IgD-negative memory B cell (primary cell): ENCODE results near the gene COL10A1. TPM values are rescaled to one million over a fixed set of nuclear protein-coding genes. Genes with fewer than 3 reads are reported as not detected.

Source experiments
- H3K27ac Mint-ChIP-seq, 3 donors: one replicate each; pipeline ENCODE4 v1.8.0; 2020 to 2022; ENCODE audit warnings: mild to moderate bottlenecking in 3 of 3, mixed read lengths in 3 of 3, moderate library complexity in 1 of 3
- H3K27me3 Mint-ChIP-seq: one replicate; pipeline ENCODE4 v1.8.0; 2021; ENCODE audit warnings: mixed read lengths
- H3K36me3 Mint-ChIP-seq: one replicate; pipeline ENCODE4 v1.8.0; 2020; ENCODE audit warnings: mild to moderate bottlenecking, mixed read lengths
- H3K4me1 Mint-ChIP-seq, 3 donors: one replicate each; pipeline ENCODE4 v1.8.0; 2020 to 2022; ENCODE audit warnings: mixed read lengths in 3 of 3, mild to moderate bottlenecking in 1 of 3
- H3K4me3 Mint-ChIP-seq, 4 donors: one replicate each; pipeline ENCODE4 v1.8.0; 2020 to 2022; ENCODE audit warnings: mild to moderate bottlenecking in 4 of 4, mixed read lengths in 4 of 4, moderate library complexity in 3 of 4
- H3K9me3 Mint-ChIP-seq, 3 donors: one replicate each; pipeline ENCODE4 v1.8.0; 2020 to 2021; ENCODE audit warnings: mixed read lengths in 3 of 3, mild to moderate bottlenecking in 1 of 3
- polyA plus RNA-seq: library from polyadenylated mRNA; unstranded; fragments of 300-500 nt; fragmentation: Illumina TruSeq; gene quantifications from one replicate; pipeline ENCODE4 v1.2.3, GENCODE V29; 2021

Gene COL10A1
- polyA plus RNA-seq, result 0.36 TPM

GRCh38 chr6:116126032-116126431 lies at the start of gene COL10A1:
Gene COL10A1 (minus strand): TSS chr6:116126132. CDS start chr6:116125492, 640 bp downstream.
- no peaks in the 10 kb centered on the region for H3K4me1 Mint-ChIP-seq
- peak within 1 kb of the TSS in 1 of 3 donors; percentile 7 for H3K27ac Mint-ChIP-seq
- no peaks in the 10 kb centered on the region for H3K9me3 Mint-ChIP-seq
- no peaks in the 10 kb centered on the region for H3K27me3 Mint-ChIP-seq
- no peak within 1 kb of the TSS for H3K4me3 Mint-ChIP-seq
- peaks cover 18% of the 10 kb centered on the region for H3K36me3 Mint-ChIP-seq

GRCh38 chr6:116175344-116175743 lies 49.4 kb upstream of the COL10A1 start:
- Mint-ChIP-seq H3K9me3 (peaks cover 1 to 19% (median 8%) of the 10 kb centered on the region in 3 donors), H3K4me3 (no peak overlapping the region), H3K36me3 (peaks cover 9% of the 10 kb centered on the region), H3K27me3 (no peaks in the 10 kb centered on the region), H3K4me1 (peaks cover 0 to 1% (median 0%) of the 10 kb centered on the region in 3 donors), H3K27ac (no peak overlapping the region)

- Mint-ChIP-seq H3K9me3 (peaks cover 1 to 19% (median 8%) of the 10 kb centered on the region in 3 donors), H3K27ac (no peak overlapping the region), H3K4me3 (no peak overlapping the region), H3K36me3 (peaks cover 10% of the 10 kb centered on the region), H3K4me1 (no peaks in the 10 kb centered on the region), H3K27me3 (no peaks in the 10 kb centered on the region)
Observed at GRCh38 chr6:116173928-116174327, 48.0 kb upstream of the COL10A1 start.

- H3K9me3 Mint-ChIP-seq, result peaks cover 1 to 20% (median 5%) of the 10 kb centered on the region in 3 donors
- H3K36me3 Mint-ChIP-seq, result peaks cover 17% of the 10 kb centered on the region
- no peak overlapping the region for H3K27ac Mint-ChIP-seq
- H3K4me3 Mint-ChIP-seq, result no peak overlapping the region
- peaks cover 7 to 13% (median 10%) of the 10 kb centered on the region in 3 donors for H3K4me1 Mint-ChIP-seq
- no peaks in the 10 kb centered on the region for H3K27me3 Mint-ChIP-seq
Observed at GRCh38 chr6:116170358-116171057, 44.6 kb upstream of the COL10A1 start.

- peaks cover 13 to 15% (median 15%) of the 10 kb centered on the region in 3 donors for H3K4me1 Mint-ChIP-seq
- H3K27me3 Mint-ChIP-seq, result no peaks in the 10 kb centered on the region
- no peak overlapping the region for H3K27ac Mint-ChIP-seq
- H3K36me3 Mint-ChIP-seq, result peaks cover 17% of the 10 kb centered on the region
- H3K4me3 Mint-ChIP-seq, result no peak overlapping the region
- H3K9me3 Mint-ChIP-seq, result peaks cover 0 to 14% (median 1%) of the 10 kb centered on the region in 3 donors
Observed at GRCh38 chr6:116169880-116170279, 43.9 kb upstream of the COL10A1 start.

GRCh38 chr6:116168148-116168547 lies 42.2 kb upstream of the COL10A1 start:
- Mint-ChIP-seq H3K4me3 (peak overlapping the region in 1 of 4 donors; percentile 68), H3K9me3 (peaks cover 2 to 10% (median 4%) of the 10 kb centered on the region in 3 donors), H3K4me1 (peaks cover 19 to 27% (median 20%) of the 10 kb centered on the region in 3 donors), H3K36me3 (peaks cover 11% of the 10 kb centered on the region), H3K27me3 (no peaks in the 10 kb centered on the region), H3K27ac (no peak overlapping the region)

GRCh38 chr6:116166369-116166768 lies 40.4 kb upstream of the COL10A1 start:
- Mint-ChIP-seq H3K27ac (no peak overlapping the region), H3K4me3 (no peak overlapping the region), H3K36me3 (peaks cover 12% of the 10 kb centered on the region), H3K4me1 (peaks cover 19 to 38% (median 29%) of the 10 kb centered on the region in 3 donors), H3K27me3 (no peaks in the 10 kb centered on the region), H3K9me3 (peaks cover 2 to 10% (median 4%) of the 10 kb centered on the region in 3 donors)

GRCh38 chr6:116165596-116165995 lies 39.7 kb upstream of the COL10A1 start:
- H3K27ac Mint-ChIP-seq, result peak overlapping the region in 1 of 3 donors; percentile 50
- H3K36me3 Mint-ChIP-seq, result peaks cover 12% of the 10 kb centered on the region

GRCh38 chr6:116159782-116160524 lies 34.0 kb upstream of the COL10A1 start:
- H3K4me3 Mint-ChIP-seq, result no peak overlapping the region
- no peaks in the 10 kb centered on the region for H3K27me3 Mint-ChIP-seq
- peaks cover 11% of the 10 kb centered on the region for H3K36me3 Mint-ChIP-seq
- H3K4me1 Mint-ChIP-seq, result peaks cover 4 to 31% (median 20%) of the 10 kb centered on the region in 3 donors
- no peak overlapping the region for H3K27ac Mint-ChIP-seq
- H3K9me3 Mint-ChIP-seq, result peaks cover 2 to 17% (median 4%) of the 10 kb centered on the region in 3 donors

More at GRCh38 chr6:116165596-116165995, 39.7 kb upstream of the COL10A1 start:
- Mint-ChIP-seq H3K4me3 (no peak overlapping the region), H3K9me3 (peaks cover 2 to 10% (median 4%) of the 10 kb centered on the region in 3 donors), H3K27me3 (no peaks in the 10 kb centered on the region), H3K4me1 (peaks cover 19 to 39% (median 29%) of the 10 kb centered on the region in 3 donors)

- no peaks in the 10 kb centered on the region for H3K27me3 Mint-ChIP-seq
- H3K27ac Mint-ChIP-seq, result peak overlapping the region in 1 of 3 donors; percentile 90
- H3K4me3 Mint-ChIP-seq, result no peak overlapping the region
- H3K36me3 Mint-ChIP-seq, result peaks cover 11% of the 10 kb centered on the region
- H3K9me3 Mint-ChIP-seq, result peaks cover 2 to 13% (median 4%) of the 10 kb centered on the region in 3 donors
- H3K4me1 Mint-ChIP-seq, result peaks cover 4 to 23% (median 18%) of the 10 kb centered on the region in 3 donors
Observed at GRCh38 chr6:116158641-116159040, 32.7 kb upstream of the COL10A1 start.

GRCh38 chr6:116157391-116157790 lies 31.5 kb upstream of the COL10A1 start:
- peaks cover 8% of the 10 kb centered on the region for H3K36me3 Mint-ChIP-seq
- H3K27ac Mint-ChIP-seq, result no peak overlapping the region
- H3K27me3 Mint-ChIP-seq, result no peaks in the 10 kb centered on the region
- H3K9me3 Mint-ChIP-seq, result peaks cover 0 to 13% (median 0%) of the 10 kb centered on the region in 3 donors
- no peak overlapping the region for H3K4me3 Mint-ChIP-seq
- H3K4me1 Mint-ChIP-seq, result peaks cover 0 to 16% (median 6%) of the 10 kb centered on the region in 3 donors

GRCh38 chr6:116156405-116157326 lies 30.7 kb upstream of the COL10A1 start:
- Mint-ChIP-seq H3K4me3 (no peak overlapping the region), H3K9me3 (peaks cover 0 to 13% (median 0%) of the 10 kb centered on the region in 3 donors), H3K4me1 (peaks cover 0 to 11% (median 4%) of the 10 kb centered on the region in 3 donors), H3K36me3 (peaks cover 8% of the 10 kb centered on the region), H3K27ac (peak overlapping the region in 2 of 3 donors; percentile 46 to 60), H3K27me3 (no peaks in the 10 kb centered on the region)

GRCh38 chr6:116154887-116155286 lies 29.0 kb upstream of the COL10A1 start:
- Mint-ChIP-seq H3K4me1 (peaks cover 0 to 6% (median 0%) of the 10 kb centered on the region in 3 donors), H3K27me3 (no peaks in the 10 kb centered on the region), H3K27ac (no peak overlapping the region), H3K4me3 (no peak overlapping the region), H3K36me3 (peaks cover 4% of the 10 kb centered on the region), H3K9me3 (peaks cover 0 to 6% (median 0%) of the 10 kb centered on the region in 3 donors)

- no peaks in the 10 kb centered on the region for H3K27me3 Mint-ChIP-seq
- no peak overlapping the region for H3K27ac Mint-ChIP-seq
- H3K4me1 Mint-ChIP-seq, result peaks cover 0 to 6% (median 0%) of the 10 kb centered on the region in 3 donors
- peaks cover 2% of the 10 kb centered on the region for H3K36me3 Mint-ChIP-seq
- H3K4me3 Mint-ChIP-seq, result no peak overlapping the region
- H3K9me3 Mint-ChIP-seq, result no peaks in the 10 kb centered on the region
Observed at GRCh38 chr6:116152620-116153019, 26.7 kb upstream of the COL10A1 start.
